Activated CD4-positive, alpha-beta T cell treated with anti-CD3 and anti-CD28 coated beads, Interleukin-2, Interleukin-4, amounts not matched to agents 100 ng/mL and 50 ng/mL, durations not matched to agents 16 hours and 8 hours (primary cell): Measurements from ENCODE around the gene RGP1.

Experiments
- DNase-seq: peaks from one replicate; pipeline ENCODE4 v3.0.0-alpha.2; 2020; ENCODE audit warnings: low spot score

RGP1 gene, protein sequence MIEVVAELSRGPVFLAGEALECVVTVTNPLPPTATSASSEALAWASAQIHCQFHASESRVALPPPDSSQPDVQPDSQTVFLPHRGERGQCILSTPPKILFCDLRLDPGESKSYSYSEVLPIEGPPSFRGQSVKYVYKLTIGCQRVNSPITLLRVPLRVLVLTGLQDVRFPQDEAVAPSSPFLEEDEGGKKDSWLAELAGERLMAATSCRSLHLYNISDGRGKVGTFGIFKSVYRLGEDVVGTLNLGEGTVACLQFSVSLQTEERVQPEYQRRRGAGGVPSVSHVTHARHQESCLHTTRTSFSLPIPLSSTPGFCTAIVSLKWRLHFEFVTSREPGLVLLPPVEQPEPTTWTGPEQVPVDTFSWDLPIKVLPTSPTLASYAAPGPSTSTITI

DNA sequence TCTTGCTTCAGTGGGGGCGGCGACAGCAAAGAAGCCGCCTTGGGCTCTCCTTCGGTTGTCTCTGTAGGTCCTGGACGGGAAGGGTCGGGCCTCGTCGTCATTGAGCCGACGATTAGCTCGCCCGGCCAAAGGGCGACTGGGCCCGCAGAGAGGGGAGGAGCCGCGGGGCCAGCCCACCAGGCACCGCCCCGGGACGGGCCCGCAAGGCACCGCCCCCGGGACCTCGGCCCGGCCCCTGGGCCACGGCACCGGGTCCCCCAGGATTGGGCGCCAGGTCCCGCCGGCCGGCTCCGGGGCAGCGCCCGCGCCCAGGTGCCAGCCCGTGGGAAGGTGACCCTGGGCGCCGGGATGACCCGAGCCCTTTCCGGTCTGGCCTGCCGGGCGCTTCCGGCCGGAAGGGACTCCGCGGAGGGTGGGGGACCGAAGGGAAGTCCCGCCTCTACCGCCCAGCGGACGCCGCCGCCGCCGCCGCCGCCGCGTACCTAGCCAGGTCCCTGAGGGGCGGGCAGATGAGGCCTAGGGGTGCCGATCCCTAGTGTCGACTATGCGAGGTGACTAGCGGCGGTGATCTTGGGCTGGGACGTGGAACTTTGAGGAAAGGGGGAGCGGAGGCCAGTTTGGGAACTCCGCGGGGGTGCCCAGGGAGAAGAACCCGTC is at the start of gene RGP1, which contains the start of gene GBA2:
RGP1 (plus strand) TSS at position 430 of the 657 bp plus-strand sequence. CDS start 469 bp downstream, outside the sequence.
GBA2 (minus strand) TSS at position 371 of the 657 bp plus-strand sequence. CDS start 524 bp downstream, outside the sequence.
- DNase-seq, result peak; percentile 69

DNA sequence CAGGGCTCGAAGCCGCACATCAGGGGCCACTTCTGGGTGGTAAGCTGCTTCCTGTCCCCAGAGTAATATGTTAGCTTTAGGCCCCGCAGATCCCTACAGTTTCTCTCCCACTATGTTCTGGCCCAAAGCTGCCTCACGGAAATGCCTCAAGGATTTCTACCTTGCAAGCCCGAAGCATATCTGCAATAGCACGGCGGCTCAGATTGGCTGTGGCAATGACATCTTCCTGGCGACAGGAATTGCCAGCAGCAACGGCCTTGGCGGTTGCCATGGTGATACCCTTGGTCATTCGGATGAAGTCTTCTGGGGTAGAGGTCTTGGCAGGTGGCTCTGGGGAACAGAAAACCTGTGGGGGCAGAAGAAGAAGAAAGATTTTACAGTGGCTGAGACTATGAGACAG is 49.1 kb upstream of the RGP1 start:
- DNase-seq, result no peak

DNA sequence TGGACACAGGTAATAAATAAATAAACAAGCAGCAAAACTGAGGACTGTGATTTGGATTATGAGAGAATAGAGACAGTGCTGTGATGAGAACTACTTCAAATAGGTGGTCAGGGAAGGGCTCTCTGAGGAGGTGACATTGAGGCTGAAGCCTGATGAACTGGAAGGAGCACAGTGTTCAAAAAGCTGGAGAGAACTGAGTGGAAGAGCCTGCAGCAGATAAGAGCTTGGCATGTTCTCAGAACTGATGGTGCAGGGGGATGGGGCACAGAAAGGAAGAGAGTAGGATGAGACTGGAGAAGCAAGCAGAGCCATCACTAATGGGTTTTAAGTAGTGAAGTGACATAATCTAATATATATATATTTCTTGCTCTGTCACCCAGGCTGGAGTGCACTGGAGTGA is 48.1 kb upstream of the RGP1 start:
- no peak for DNase-seq

DNA sequence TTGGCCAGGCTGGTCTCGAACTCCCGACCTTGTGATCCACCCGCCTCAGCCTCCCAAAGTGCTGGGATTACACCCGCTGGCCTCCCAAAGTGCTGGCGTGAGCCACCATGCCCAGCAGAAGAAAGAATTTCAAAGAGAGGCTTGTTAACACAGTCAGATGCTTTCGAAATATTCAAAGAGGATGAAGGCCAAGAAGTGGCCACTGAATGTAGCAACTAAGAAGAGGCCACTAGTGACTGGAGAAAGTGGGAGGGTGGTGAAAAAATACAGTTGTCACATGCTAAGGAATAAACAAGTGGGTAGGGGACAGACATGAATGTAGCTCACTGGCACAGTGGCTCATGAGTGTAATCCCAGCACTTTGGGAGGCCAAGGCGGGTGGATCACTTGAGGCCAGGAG is 46.4 kb upstream of the RGP1 start:
- no peak for DNase-seq

DNA sequence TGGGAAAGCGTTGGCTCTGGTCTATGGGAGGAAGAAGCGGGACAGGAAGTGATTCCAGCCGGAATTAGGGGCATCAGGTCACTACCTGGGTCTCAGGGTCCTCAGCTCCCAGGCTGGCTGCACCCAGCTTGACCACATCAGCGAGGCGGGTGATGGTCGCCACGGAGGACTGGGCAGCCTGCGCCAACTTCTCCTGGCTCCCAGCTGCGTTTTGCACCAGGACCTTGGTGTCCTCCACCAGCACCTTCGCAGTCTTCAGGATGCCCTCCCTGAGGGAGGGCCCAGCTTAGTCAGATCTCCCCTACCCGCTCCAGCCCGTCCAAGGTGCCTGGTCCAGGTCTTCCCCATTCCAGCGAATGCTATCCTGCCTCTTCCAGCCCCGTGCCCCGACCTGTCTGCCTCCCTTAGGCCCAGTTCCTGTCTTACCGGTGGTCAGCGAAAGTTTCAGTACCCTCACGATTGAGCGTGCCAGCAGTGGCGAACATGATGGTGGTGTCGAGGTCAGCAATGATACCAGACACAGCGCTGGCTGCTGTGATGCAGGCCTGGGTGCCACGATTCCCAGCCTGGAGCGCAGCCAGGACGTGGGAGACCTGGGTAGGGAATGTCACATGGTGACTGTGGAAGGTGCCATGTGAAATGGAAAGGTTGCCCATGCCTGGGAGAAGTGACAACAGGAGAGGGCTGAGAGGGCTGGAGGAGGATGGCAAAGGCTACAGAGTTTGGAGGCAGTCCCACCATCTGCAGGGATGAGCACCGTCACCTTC is 45.0 kb upstream of the RGP1 start:
- no peak for DNase-seq

DNA sequence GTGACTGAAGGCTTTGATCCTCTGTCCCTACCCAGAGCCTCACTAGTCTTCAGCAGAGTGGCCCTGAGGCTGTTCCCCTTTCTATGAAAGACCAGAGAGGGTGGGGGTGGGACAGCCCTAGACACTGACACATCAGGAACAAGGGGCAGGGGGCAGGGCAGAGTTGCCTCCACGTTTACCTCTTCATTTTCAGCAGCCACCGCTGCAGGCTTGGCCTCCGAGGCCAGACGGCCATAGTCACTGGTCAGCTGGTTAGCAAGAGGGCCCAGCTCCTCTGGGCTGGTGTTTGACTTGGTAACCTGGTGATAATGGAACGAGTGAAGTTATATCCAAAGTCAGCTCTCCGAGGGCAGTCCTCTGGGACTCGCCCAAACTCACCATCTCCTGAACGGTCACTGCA is 43.7 kb upstream of the RGP1 start:
- no peak for DNase-seq

DNA sequence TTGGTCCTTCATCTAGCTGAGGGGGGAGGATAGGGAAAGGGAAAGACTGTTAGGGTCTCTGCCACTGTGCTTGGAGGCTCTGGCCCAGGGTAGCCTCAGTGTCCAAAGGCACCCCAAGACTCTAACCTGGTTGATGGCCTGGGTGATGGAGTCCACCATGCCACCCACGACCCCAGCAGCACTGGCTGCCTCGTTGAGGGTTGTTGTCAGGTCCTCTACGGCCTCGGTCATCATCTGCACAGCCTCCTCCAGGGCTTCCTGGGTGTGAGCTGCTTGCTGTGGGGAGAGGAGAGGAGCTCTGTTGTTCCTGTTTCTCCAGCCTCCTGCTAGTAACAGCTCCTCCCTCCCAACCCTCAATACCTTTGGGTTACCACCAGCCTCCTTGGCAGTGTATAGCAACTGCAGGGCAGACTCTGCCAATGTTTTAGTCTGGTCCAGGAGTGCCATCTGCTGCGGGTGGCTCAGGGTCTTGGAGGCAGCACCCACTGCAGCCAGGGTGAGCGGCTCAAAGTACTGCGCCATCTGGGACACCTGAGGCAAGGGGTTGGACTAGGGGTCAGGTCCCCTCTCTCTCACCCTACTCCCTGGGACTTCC is 43.2 kb upstream of the RGP1 start:
- no peak for DNase-seq

DNA sequence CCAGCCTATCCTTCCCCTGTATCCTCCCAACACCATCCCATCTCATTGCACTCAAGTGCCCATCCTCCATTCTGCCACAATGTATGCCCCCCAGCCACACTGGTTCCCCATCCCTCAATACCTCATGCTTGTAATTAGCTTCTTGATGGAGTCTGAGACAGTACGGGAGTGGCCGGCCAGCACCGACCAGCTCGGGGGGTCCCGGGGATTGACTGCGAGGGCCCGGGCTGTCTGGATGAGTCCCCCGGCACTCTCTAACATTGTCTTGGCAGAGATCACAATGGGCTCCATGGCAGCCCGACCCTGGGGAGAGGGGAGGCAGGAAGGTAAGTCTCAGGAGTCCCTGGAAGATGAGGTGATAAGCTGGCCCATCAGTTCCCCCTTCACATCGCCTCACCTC is 42.1 kb upstream of the RGP1 start:
- no peak for DNase-seq

DNA sequence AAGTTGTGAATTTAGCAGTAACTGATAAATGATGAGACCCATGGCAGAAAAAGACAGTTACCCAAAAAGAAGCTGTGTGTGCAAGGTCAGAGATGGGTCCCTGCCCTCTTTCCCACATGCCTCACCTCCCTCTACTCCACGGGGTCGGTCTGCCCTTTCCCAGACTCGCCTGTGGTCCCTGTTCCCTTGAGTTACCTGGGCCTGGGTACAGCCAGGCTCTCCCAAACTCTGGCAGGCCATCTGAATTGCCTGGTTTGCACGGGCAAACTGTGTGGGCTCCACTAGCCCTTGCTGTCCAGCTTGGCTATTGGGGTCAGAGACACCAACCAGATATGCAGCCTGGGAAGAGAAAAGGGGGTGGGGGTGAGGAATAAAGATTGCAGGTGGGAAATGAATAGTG is 40.9 kb upstream of the RGP1 start:
- DNase-seq, result no peak

DNA sequence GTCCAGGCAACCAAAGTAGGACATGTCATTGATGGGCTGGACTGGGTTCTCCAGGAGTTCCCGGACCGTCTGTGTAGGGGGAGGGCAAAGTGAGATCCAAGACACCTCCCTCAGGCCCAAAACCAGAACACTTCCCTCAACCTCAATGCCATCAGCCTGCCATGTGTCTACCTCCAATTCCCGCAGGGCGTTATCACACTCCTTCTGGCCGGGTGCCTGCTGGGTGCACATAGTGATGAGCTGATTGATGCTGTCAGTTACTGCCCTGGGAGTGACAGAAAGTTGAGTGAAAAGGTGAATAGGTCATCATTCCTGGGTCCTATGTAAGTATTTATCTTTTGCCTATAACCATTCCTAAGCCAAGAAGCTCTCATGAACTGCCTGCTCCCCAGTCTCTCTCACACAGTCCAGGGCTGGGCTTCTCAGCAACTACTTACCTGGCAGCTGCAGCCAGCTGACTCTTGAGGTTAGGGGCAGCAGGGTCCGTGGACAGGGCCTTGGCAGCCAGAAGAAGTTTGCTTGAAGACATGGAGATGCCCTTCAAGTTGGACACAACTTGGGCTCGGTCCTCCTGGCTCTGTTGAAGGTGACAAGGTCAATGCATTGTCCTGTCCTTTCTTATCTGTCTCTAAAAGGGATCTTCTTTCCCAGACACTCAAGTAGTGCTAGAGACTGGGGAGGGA is 38.1 kb upstream of the RGP1 start:
- DNase-seq, result no peak

DNA sequence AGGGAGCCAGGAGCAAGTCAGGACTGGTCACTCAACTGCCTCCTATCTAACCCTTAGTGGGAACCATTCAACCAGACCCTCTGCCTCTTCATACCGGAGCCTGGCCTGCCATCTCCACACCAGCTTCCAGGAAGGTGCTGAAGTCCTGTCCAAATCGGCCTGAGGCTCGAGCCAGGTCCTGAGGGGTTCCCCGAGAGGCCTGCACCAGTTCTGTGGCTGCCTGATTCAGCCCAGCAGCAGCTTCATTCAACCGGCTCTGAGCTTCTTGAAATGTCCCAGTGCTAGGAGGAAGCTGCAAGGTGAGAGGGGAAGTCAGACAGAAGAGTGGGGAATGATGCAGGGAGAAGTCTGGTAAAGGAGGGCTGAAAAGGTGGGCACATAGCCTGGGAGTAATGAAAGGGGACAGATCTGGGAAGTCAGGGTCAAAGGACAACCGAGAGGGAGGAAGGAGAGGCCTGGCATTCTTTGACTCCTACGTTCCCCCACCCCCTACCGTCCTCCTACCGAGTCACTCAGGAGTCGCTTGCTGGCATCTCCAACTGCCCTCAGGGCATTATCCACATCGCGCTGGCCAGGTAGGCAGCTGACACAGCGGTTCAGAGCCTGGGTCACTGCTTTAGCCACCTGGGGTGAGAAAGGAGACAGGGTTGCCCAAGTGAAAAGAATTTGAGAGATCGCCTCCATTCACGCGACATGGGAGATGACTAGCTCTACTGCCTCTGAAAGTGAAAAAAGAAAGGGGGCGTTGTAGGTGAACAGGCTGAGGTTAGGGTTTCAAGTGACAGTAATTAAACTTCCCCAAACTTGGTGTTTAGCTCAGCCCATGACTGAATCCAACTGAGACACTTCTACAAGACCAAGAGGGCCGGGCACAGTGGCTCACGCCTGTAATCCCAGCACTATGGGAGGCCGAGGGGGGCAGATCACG is 37.3 kb upstream of the RGP1 start:
- DNase-seq, result no peak

DNA sequence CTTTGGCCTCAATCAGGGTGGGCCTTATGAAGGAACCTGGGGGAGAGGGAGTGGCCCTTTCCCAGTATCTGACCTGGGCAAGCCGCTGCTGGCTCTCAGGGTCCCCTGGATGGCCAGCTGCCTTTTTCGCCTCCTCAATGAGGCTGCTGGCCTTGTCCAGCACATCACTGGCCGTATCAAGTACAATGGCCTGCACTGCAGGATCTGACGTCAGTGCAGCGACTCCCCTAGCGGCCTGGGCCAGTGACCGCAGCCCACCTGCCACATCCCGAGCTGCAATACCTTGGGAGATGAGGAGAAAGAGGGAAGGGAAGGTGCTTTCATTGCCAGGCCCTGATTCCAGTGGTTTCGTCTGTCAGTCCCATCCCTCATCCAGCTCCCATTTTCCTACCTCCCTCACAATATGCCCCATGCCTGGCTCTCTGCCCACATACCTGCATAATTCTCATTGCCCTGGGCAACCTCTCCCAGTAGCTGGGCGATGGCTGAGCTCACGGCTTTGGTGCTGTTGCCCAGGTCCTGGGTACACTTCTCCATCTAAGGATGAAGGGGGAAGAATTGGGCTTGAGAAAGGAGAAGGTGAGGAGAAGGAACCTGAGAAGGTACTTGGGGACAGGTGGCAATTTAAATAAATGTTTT is 36.2 kb upstream of the RGP1 start:
- DNase-seq, result no peak

DNA sequence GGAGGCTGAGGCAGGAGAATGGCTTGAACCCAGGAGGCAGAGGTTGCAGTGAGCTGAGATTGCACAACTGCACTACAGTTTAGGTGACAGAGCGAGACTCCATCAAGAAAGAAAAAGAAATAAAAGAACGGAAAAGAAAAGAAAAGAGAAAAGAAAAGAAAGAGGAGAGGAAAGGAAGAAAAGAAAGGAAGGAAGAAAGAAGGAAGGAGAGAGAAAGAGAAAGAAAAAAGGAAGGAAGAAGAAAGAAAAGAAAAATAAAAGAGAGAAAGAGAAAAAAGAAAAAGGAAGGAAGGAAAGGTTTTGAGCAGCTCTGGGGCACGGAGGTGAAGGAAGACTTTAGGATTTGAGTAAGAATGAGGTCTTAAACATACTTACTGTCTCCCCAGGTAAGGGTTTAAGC is 35.5 kb upstream of the RGP1 start:
- DNase-seq, result no peak

DNA sequence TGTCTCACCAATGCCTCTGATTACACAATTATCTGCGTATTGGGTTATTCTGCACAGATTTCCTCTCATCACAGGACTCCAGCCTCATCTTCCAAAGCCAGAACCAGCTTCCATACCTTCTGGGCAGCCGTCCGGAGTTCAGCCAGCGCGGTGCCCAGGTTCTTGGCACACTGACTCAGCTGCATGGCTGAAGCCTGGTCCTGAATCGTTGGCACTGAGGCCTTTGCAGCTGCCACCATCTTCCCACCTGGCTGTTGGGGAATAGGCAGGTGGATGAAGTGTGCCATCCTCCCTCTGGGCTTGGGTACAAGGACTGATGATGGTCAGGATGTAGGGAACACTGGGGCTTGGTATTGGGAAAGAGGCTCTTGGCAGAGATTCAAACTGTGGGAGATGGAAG is 35.0 kb upstream of the RGP1 start:
- DNase-seq, result no peak

DNA sequence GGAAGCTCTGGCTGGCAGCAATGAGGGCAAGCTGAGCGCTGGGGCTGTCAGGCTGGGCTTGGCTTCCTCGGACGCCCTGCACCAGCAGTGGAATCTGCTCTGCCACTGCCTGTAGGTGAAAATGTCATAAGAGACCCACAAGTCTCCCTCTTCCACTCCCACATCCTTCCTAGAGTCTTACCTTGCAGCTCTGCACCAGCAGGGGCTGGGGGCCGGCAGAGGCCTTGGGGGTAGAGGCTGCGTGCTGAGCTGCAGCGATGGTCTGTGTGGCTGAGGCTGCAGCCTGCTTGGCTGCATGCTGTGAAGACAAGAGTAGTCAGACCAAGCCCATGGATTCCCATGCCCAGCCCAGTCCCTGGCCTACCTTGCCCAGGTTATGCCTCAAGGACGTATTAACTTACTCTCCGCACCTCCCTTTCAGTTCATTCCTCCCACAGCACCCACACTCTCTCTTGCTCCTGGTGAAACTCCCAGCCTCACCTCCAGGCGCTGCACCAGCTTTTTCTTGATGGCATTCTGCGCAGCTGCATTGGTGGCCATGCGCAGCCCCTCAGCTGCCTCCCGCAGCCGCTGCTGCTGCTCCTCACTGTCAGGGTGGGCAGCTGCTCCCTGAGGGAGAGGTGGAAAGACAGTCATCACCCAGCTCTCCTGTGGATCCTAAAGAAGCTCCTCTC is 34.4 kb upstream of the RGP1 start:
- no peak for DNase-seq

DNA sequence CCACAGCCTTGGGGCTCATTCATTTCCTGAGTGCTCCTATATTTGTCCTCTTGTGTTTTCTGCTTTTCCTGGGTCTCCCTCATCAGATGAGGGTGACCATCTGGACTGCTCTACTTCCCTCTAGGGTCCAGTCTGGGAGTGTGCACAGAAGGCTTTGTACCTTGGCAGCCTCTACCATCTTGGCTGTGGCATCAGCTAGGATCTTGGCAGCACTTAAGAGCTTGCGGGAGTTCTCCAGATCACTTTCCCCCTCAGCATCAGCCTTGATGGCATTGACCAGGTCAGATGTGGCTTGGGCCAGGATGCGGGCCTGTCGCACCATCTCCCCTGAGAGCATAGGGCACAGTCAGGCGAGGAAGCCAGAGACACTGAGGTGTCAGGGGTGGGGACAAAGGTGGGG is 32.9 kb upstream of the RGP1 start:
- no peak for DNase-seq

DNA sequence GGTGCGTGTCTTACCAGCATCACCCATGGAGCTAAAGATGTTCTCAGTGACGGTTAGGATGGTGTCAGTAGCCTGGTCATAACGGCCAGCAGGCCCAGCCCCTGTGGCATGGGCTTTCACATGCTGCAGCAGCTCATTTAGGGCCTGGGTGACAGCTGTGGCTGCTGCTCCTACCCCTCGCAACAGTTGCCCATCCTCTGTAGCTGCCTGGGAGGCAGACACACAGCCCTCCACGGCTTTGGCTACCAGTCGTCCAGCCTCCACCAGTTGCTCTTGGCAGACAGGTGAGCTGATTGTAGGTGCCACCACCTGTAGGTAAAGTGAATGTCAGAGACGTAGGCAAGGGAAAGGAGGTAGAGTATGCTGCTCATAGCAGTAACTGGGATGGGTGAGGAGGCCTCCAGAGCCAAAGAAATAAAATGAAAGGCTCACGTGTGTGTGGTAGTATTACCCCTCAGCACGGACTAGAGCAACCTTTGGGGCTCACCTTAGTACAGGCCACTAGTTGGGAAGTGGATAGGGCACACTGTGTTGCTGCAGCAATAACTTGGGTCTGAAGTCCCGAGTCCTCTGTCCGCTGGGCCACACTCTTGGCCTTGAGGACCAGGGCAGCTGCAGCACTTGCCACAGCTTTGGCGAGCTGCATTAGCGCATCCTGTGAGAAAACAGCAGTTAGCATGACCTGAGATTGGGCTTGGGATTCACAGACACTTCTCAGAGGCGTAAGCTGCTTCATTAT is 31.8 kb upstream of the RGP1 start:
- no peak for DNase-seq

DNA sequence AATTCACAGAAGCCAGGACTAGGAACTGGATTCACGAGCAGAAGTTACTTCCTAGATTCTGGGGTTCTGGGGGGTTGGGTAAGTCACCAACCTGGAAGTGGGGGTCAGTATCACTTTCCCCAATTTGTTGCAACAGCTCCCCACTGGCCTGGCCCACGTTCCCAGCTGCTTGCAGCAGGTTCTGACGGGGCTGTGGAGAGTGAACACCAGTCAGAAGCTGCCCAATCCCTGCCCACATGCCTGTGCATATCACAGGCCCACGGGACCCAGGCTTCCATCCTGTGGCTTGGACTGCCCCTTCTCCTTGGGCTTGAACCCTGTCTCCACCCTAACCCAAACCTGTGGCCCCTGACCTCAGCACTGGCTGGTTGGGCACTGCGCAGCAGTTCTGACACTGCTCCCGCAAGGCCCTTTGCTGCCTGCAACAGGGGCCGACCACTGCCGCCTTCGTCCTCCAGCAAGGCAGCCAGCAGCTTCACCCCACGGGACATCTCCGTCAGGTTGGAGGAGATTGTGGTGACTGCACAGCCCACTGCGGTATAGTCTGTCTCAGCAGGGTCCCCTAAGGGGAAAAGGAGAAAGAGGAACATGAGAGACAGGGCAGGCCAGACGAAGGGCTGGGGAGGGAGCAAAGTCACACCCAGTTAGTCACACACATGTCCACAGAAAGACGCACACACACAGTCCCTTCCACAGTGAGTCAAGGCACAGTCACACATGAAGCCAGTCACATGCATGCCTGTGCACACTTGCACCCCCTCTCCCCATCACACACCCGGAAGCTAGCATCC is 30.2 kb upstream of the RGP1 start:
- no peak for DNase-seq
